A549 (cell line): ENCODE data around the gene SORD.
"Not testable (repeated sequence)": the region's sequence is repeated elsewhere in the genome, so short reads cannot be mapped to it uniquely, and the experiment has no call there.

Experiments
- CHD2 ChIP-seq: fragments of 150-350 bp; IDR thresholded peaks from 2 replicates; pipeline ENCODE4 v1.6.1; 2014; ENCODE audit warnings: low read length; ENCODE audit not compliant: partially characterized antibody
- HOXA7 ChIP-seq: fragments of 250-450 bp; sonication (Bioruptor Pico); IDR thresholded peaks from 2 replicates; pipeline ENCODE4 v1.5.0; 2020; ENCODE audit warnings: mild to moderate bottlenecking, moderate library complexity
- PHF8 ChIP-seq: fragments of 200-600 bp; sonication (generic); IDR thresholded peaks from 2 replicates; pipeline ENCODE4 v1.6.1; 2016; ENCODE audit warnings: low read depth, mild to moderate bottlenecking, antibody characterized with exemption, moderate library complexity, borderline replicate concordance
- POLR2A ChIP-seq: IDR thresholded peaks from 2 replicates; pipeline ENCODE4 v1.6.1; 2012; ENCODE audit warnings: mild to moderate bottlenecking, low read length
- TF ChIP-seq, protein P1 (sequence below): fragments of >200 bp; sonication (Bioruptor Twin); formaldehyde crosslinking; IDR thresholded peaks from 3 replicates; pipeline ENCODE4 v1.5.1; 2016
- TF ChIP-seq, protein P2 (sequence below): IDR thresholded peaks from 2 replicates; pipeline ENCODE4 v1.6.1; 2012
- TF ChIP-seq, protein P3 (sequence below): IDR thresholded peaks from 2 replicates; pipeline ENCODE4 v1.6.1; 2012

DNA sequence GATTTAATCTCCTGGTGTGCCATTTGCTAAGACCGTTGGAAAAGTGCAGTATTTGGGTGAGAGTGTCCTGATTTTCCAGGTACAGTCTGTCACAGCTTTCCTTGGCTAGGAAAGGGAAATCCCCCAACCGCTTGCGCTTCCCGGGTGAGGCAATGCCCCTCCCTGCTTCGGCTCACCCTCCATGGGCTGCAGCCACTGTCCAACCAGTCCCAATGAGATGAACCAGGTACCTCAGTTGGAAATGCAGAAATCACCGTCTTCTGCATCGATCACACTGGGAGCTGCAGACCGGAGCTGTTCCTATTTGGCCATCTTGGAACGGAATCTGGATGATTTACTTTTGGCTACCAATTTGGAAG lies 2.1 kb upstream of the SORD start:
- TF ChIP-seq, protein P1, sequence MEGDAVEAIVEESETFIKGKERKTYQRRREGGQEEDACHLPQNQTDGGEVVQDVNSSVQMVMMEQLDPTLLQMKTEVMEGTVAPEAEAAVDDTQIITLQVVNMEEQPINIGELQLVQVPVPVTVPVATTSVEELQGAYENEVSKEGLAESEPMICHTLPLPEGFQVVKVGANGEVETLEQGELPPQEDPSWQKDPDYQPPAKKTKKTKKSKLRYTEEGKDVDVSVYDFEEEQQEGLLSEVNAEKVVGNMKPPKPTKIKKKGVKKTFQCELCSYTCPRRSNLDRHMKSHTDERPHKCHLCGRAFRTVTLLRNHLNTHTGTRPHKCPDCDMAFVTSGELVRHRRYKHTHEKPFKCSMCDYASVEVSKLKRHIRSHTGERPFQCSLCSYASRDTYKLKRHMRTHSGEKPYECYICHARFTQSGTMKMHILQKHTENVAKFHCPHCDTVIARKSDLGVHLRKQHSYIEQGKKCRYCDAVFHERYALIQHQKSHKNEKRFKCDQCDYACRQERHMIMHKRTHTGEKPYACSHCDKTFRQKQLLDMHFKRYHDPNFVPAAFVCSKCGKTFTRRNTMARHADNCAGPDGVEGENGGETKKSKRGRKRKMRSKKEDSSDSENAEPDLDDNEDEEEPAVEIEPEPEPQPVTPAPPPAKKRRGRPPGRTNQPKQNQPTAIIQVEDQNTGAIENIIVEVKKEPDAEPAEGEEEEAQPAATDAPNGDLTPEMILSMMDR = not testable (repeated sequence)
- TF ChIP-seq, protein P2, sequence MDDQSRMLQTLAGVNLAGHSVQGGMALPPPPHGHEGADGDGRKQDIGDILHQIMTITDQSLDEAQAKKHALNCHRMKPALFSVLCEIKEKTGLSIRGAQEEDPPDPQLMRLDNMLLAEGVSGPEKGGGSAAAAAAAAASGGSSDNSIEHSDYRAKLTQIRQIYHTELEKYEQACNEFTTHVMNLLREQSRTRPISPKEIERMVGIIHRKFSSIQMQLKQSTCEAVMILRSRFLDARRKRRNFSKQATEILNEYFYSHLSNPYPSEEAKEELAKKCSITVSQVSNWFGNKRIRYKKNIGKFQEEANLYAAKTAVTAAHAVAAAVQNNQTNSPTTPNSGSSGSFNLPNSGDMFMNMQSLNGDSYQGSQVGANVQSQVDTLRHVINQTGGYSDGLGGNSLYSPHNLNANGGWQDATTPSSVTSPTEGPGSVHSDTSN = not testable (repeated sequence)
- not testable (repeated sequence) for TF ChIP-seq HOXA7 (CRISPR knock-in tag); POLR2A; CHD2; PHF8
- TF ChIP-seq, protein P3, sequence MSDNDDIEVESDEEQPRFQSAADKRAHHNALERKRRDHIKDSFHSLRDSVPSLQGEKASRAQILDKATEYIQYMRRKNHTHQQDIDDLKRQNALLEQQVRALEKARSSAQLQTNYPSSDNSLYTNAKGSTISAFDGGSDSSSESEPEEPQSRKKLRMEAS = not testable (repeated sequence)
